CD14-positive monocyte (primary cell): ENCODE results near the gene RNASE1. TPM values are rescaled to one million over a fixed set of nuclear protein-coding genes. Genes with fewer than 3 reads are reported as not detected.

Source experiments
- DNase-seq, 3 donors: peaks; one replicate each; pipeline ENCODE4 v3.0.0-alpha.2; 2011 to 2022
- H2AFZ ChIP-seq: 2 replicates; pipeline ENCODE4 v1.6.0; 2012; ENCODE audit warnings: mild to moderate bottlenecking, low read depth, low read length, inconsistent platforms; ENCODE audit not compliant: insufficient read depth, poor library complexity, severe bottlenecking
- H3K27ac ChIP-seq, 2 donors: 1 replicate in 1 of 2; 2 replicates in 1 of 2; pipeline ENCODE4 v1.5.1; 2012 to 2013; ENCODE audit warnings: low read length in 2 of 2, control low read depth in 1 of 2, inconsistent platforms in 1 of 2, low read depth in 1 of 2, mild to moderate bottlenecking in 1 of 2
- H3K27me3 ChIP-seq, 2 donors: one replicate each; pipeline versions ENCODE4 v1.6.0 to v1.6.1; 2011 to 2013; ENCODE audit warnings: low read length in 2 of 2; ENCODE audit not compliant: control insufficient read depth in 2 of 2, insufficient read depth in 2 of 2
- H3K36me3 ChIP-seq, 2 donors: replicated peaks in 1 of 2; 1 replicate in 1 of 2; 2 replicates in 1 of 2; pipeline versions ENCODE4 v1.5.1 to v1.6.1; 2012 to 2013; ENCODE audit warnings: low read length in 2 of 2, control low read depth in 1 of 2, inconsistent platforms in 1 of 2, mild to moderate bottlenecking in 1 of 2; ENCODE audit not compliant: insufficient read depth in 2 of 2, control insufficient read depth in 1 of 2
- H3K4me1 ChIP-seq, 2 donors: 1 replicate in 1 of 2; 2 replicates in 1 of 2; pipeline versions ENCODE4 v1.5.1 to v1.6.1; 2012 to 2013; ENCODE audit warnings: low read length in 2 of 2, control low read depth in 1 of 2, inconsistent platforms in 1 of 2, mild to moderate bottlenecking in 1 of 2, moderate library complexity in 1 of 2; ENCODE audit not compliant: insufficient read depth in 2 of 2, control insufficient read depth in 1 of 2
- H3K4me2 ChIP-seq: replicated peaks from 2 replicates; pipeline ENCODE3; 2012; ENCODE audit warnings: low read length, moderate library complexity, mild to moderate bottlenecking; ENCODE audit not compliant: poor library complexity, severe bottlenecking; ENCODE audit errors: extremely low read depth
- H3K4me3 ChIP-seq, 3 experiments: fragments of 200-600 bp in 1 of 3; sonication (generic) in 1 of 3; replicated peaks in 1 of 3; 1 replicate in 2 of 3; 2 replicates in 1 of 3; pipeline ENCODE4 v1.5.1; 2011 to 2013; ENCODE audit warnings: low read length in 3 of 3, mild to moderate bottlenecking in 3 of 3, control low read depth in 2 of 3, low read depth in 2 of 3, inconsistent platforms in 1 of 3, moderate library complexity in 1 of 3
- H3K79me2 ChIP-seq: 2 replicates; pipeline ENCODE4 v1.6.0; 2012; ENCODE audit warnings: mild to moderate bottlenecking, control low read depth, inconsistent platforms, low read length, moderate library complexity; ENCODE audit not compliant: insufficient read depth
- H3K9ac ChIP-seq: 2 replicates; pipeline ENCODE4 v1.6.0; 2017; ENCODE audit warnings: low read length, mild to moderate bottlenecking; ENCODE audit not compliant: insufficient read depth, poor library complexity, severe bottlenecking
- H3K9me3 ChIP-seq, 2 donors: replicated peaks in 1 of 2; 1 replicate in 1 of 2; 2 replicates in 1 of 2; pipeline versions ENCODE4 v1.5.1 to v1.6.1; 2012 to 2013; ENCODE audit warnings: low read length in 2 of 2, control low read depth in 1 of 2; ENCODE audit not compliant: control insufficient read depth in 1 of 2, insufficient read depth in 1 of 2
- H4K20me1 ChIP-seq: 2 replicates; pipeline ENCODE4 v1.6.0; 2012; ENCODE audit warnings: mild to moderate bottlenecking, low read length, control low read depth, moderate library complexity; ENCODE audit not compliant: insufficient read depth
- H3K27ac Mint-ChIP-seq, 7 donors: one replicate each; pipeline ENCODE4 v1.8.0; 2020; ENCODE audit warnings: mild to moderate bottlenecking in 7 of 7, mixed read lengths in 7 of 7, moderate library complexity in 6 of 7, inconsistent platforms in 2 of 7
- H3K27me3 Mint-ChIP-seq, 3 donors: one replicate each; pipeline ENCODE4 v1.8.0; 2021 to 2022; ENCODE audit warnings: low read depth in 3 of 3, mild to moderate bottlenecking in 3 of 3, mixed read lengths in 3 of 3, moderate library complexity in 3 of 3, inconsistent platforms in 1 of 3
- H3K36me3 Mint-ChIP-seq, 2 donors: one replicate each; pipeline ENCODE4 v1.8.0; 2020; ENCODE audit warnings: mixed read lengths in 2 of 2, inconsistent platforms in 1 of 2, mild to moderate bottlenecking in 1 of 2
- H3K4me1 Mint-ChIP-seq: one replicate; pipeline ENCODE4 v1.8.0; 2020; ENCODE audit warnings: mild to moderate bottlenecking, mixed read lengths
- H3K4me3 Mint-ChIP-seq, 2 donors: one replicate each; pipeline ENCODE4 v1.8.0; 2020; ENCODE audit warnings: mild to moderate bottlenecking in 2 of 2, mixed read lengths in 2 of 2, moderate library complexity in 1 of 2
- H3K9me3 Mint-ChIP-seq, 7 donors: one replicate each; pipeline ENCODE4 v1.8.0; 2020 to 2022; ENCODE audit warnings: mixed read lengths in 7 of 7, mild to moderate bottlenecking in 6 of 7, moderate library complexity in 6 of 7, inconsistent platforms in 2 of 7
- CTCF ChIP-seq: fragments of 200-600 bp; IDR thresholded peaks from one replicate; pipeline ENCODE4 v1.8.0; 2022; ENCODE audit warnings: antibody characterized with exemption, mild to moderate bottlenecking
- WGBS: methylation state at CpG from one replicate; pipeline ENCODE4 v1.1.5; 2013; ENCODE audit warnings: missing lambda C conversion rate; ENCODE audit not compliant: insufficient coverage; 5-methylcytosine and 5-hydroxymethylcytosine counted together
- intact Hi-C, 2 donors: fragments of 100-400 bp; cut with micrococcal nuclease; formaldehyde crosslinking; loops; one replicate each; pipeline versions ENCODE4 v1.15.0 to v1.15.1; 2023
- polyA plus RNA-seq, 3 donors: library from polyadenylated mRNA; depleted of rRNA in 1 of 3; unstranded in 2 of 3; stranded (reverse) in 1 of 3; fragments of 300-500 nt in 2 of 3; fragments of >200 nt in 1 of 3; fragmentation: Illumina TruSeq in 2 of 3; gene quantifications; 1 replicate in 2 of 3; 2 replicates in 1 of 3; pipeline ENCODE4 v1.2.3, GENCODE V29; 2012 to 2021

Gene RNASE1
- polyA plus RNA-seq, 3 donors: 2.1 to 191 (median 11.3) TPM

GRCh38 chr14:20805485-20805884, 2.8 kb upstream of the RNASE1 start:
- Mint-ChIP-seq H3K4me3 (no peak overlapping the region), H3K4me1 (peaks cover 43% of the 10 kb centered on the region), H3K36me3 (no peaks in the 10 kb centered on the region), H3K27me3 (peaks cover 0 to 2% (median 2%) of the 10 kb centered on the region in 3 donors), H3K27ac (no peak overlapping the region), H3K9me3 (no peaks in the 10 kb centered on the region)
- H3K9ac ChIP-seq: no peak overlapping the region
- H3K27me3 ChIP-seq: no peaks in the 10 kb centered on the region
- WGBS: 100% methylated on average over 2 of the region's 6 CpGs
- H3K4me2 ChIP-seq: no peak overlapping the region
- no peaks in the 10 kb centered on the region for H3K9me3 ChIP-seq
- no peak for TF ChIP-seq CTCF
- no peaks in the 10 kb centered on the region for H4K20me1 ChIP-seq
- no peaks in the 10 kb centered on the region for H3K36me3 ChIP-seq
- no peak overlapping the region for H3K4me3 ChIP-seq
- no peak overlapping the region for H3K27ac ChIP-seq
- H3K4me1 ChIP-seq: peaks cover 31 to 40% of the 10 kb centered on the region in 2 donors
- H2AFZ ChIP-seq: no peak overlapping the region
- no peak for DNase-seq
- no peaks in the 10 kb centered on the region for H3K79me2 ChIP-seq
- intact Hi-C loops: no loop called here

GRCh38 chr14:20803223-20803622, 579 bp upstream of the RNASE1 start:
- Mint-ChIP-seq H3K4me1 (peaks cover 52% of the 10 kb centered on the region), H3K27ac (peak overlapping the region in 2 of 7 donors; percentile 27 to 46), H3K9me3 (no peaks in the 10 kb centered on the region), H3K4me3 (no peak overlapping the region), H3K27me3 (peaks cover 0 to 2% (median 0%) of the 10 kb centered on the region in 3 donors), H3K36me3 (no peaks in the 10 kb centered on the region)
- no peaks in the 10 kb centered on the region for H4K20me1 ChIP-seq
- no peaks in the 10 kb centered on the region for H3K36me3 ChIP-seq
- no peak for TF ChIP-seq CTCF
- H3K27me3 ChIP-seq: no peaks in the 10 kb centered on the region
- intact Hi-C loops: no loop called here
- no peak overlapping the region for H3K27ac ChIP-seq
- no peaks in the 10 kb centered on the region for H3K9me3 ChIP-seq
- H3K4me2 ChIP-seq: no peak overlapping the region
- H3K79me2 ChIP-seq: no peaks in the 10 kb centered on the region
- H2AFZ ChIP-seq: peak overlapping the region; percentile 48
- no peak for DNase-seq
- H3K4me1 ChIP-seq: peaks cover 45 to 51% of the 10 kb centered on the region in 2 donors
- no peak overlapping the region for H3K9ac ChIP-seq
- 90% methylated on average over 2 of the region's 7 CpGs for WGBS
- H3K4me3 ChIP-seq: no peak overlapping the region
